Ramos (cell line): Measurements from ENCODE around the gene TTC21B.

ENCODE experiments used
- in situ Hi-C: fragments of 300-500 bp; cut with MboI; formaldehyde crosslinking; loops from one replicate; pipeline ENCODE4 v1.14.3; 2022; ENCODE audit warnings: low sequenced_read_pairs; ENCODE audit not compliant: unreplicated experiment

The TTC21B gene

GRCh38 chr2:165927774-165928173, 25.8 kb downstream of the TTC21B start:
- in situ Hi-C loops: no loop called here

DNA sequence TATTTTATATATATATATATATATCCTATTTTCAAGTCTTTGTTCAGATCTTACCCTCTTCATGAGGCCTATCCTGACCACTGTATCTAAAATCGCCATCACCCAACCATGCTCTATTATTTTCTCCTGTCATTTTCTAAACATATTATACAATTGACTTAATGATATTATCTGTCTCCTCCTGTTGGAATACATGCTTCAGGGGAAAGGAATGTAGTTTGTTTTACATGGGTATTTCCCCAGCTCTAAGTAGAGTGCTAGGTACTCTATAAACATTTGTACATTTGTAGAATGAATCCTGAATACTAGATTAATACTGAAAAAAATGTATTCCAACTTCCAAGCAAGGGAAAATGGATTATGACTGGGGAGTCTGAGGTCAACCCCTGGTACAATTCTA, 26.2 kb downstream of the TTC21B start:
- in situ Hi-C loops: no loop called here

- in situ Hi-C loops: no loop called here
Measured at GRCh38 chr2:165924946-165925345, 28.6 kb downstream of the TTC21B start.

DNA sequence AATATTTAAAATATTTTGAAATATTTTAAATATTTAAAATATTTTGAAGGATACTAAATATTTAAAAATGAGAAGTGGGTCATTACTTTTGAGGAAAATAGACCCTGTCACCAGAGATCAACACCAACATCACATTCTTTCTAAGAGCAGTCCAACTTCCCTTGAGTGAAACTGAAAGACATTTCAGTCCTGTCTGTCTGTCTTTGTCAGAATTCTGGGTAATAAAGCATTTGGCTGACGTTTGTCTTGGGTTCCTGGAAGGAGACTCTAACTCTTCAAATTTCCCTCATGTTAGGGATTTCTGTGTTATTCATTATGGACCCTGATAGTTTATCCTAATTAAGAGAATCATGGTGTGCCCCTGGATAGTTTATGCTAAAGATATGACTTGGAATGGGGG, 32.8 kb downstream of the TTC21B start:
- in situ Hi-C loops: no loop called here

DNA sequence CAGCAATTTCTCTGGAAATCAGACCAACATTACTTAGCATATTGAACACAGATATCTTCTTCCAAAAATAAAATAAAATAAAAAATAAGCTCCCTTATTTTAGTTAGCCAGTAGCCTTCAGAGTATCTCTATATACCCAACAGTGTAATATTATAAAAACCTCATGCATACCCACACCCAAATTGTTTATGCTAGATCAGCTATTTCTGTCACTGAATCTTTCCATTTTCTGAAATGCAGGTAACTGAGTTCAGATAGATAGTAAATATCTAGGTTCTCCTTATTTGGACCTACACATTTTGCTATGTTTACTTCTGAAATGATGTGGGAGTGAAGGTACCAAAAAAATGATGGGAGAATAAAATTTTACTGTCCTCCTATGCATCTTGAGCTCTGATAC, 39.9 kb downstream of the TTC21B start:
- in situ Hi-C loops: no loop called here

DNA sequence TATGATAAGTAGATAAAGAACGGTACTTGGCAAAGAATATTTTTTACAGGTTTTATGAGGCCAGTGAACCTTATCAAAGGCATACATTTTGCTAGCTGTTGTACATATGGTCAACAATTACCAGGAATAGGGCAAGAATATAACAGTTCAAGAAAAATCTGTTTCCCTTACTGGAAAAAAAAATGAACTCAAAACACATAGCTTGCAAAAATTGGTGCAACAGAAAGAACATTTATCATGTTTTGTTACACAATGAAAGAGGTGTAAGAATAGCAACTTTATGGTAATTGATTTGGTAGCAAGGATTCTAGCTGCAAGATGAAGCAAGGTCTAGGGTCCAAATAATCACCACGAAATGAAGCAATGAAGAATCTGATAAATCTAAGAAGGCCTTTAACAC, 41.6 kb downstream of the TTC21B start:
- in situ Hi-C loops: no loop called here

GRCh38 chr2:165911231-165911630, 42.3 kb downstream of the TTC21B start:
- in situ Hi-C loops: no loop called here

DNA sequence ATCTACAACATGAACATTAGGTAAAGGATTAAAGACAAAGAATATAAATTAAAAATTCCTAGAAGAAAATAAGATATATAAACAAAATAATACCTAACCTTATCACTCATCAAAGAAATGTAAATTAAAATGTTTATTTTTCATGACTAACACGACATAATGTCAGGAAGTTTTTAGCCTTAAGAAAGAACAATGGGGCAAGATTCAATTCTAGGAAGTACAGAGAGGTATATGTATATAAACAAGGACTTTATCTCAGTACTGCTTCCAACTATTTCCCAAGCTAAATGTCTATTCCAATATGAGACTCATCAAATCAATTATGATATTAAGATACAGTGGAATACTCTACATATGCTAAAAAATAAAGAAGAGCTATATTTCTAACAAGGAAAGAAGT, 44.1 kb downstream of the TTC21B start:
- in situ Hi-C loops: no loop called here

DNA sequence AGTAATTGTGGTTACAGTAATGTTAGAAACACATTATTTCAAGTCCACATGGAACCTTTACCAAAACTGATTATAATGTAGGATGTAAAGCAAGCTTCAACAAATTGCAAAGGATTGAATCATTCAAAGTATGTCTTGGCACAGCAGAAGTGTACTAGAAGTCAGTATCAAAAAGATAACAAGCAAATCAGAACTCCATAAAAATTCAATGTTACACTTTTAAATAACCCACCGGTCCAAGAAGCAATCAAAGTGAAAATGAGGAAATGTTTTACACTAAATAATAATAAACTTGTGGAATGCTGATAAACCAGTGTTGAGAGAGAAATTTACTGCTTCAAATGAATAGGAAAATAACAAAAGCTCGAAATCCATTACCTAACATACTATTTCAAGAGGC, 47.7 kb downstream of the TTC21B start:
- in situ Hi-C loops: no loop called here

DNA sequence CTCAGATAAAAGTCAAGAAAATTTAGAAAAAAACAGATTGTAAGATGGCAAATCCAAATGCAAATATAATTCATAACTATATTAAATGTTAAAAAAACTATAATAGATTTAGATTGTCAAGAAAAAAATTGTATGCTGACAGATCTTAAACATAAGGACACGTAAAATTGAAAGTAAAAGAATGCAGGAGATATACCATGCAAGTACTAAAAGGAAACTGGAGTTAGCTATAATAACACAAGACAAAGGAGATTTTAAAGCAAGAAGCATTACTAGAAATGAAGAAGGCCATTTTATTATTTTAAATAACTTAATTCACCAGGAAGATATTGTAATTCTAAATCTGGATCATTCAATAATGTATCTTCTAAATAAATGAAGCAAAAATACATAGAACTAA, 48.3 kb downstream of the TTC21B start:
- in situ Hi-C loops: no loop called here

DNA sequence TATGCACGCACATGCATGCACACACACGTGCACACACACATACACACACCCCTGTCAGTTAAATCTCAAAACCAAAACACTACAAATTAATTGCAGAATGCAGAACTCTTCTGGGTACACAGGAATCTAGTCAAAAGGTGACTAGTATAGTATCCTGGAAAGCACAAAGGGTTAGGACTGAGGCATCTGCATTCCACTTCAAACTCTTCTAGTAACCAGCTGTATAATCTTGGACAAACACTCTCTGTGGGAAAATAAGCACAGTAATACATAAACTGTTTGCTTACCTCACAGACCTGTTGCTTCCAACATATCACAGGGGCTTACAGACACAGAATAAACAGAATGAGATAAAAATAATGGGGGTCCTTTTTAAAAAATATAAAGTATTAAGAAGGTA, 49.1 kb downstream of the TTC21B start:
- in situ Hi-C loops: no loop called here

- in situ Hi-C loops: no loop called here
Measured at GRCh38 chr2:165903406-165903805, 50.2 kb downstream of the TTC21B start.

- in situ Hi-C loops: no loop called here
Measured at GRCh38 chr2:165902934-165903333, 50.6 kb downstream of the TTC21B start.

DNA sequence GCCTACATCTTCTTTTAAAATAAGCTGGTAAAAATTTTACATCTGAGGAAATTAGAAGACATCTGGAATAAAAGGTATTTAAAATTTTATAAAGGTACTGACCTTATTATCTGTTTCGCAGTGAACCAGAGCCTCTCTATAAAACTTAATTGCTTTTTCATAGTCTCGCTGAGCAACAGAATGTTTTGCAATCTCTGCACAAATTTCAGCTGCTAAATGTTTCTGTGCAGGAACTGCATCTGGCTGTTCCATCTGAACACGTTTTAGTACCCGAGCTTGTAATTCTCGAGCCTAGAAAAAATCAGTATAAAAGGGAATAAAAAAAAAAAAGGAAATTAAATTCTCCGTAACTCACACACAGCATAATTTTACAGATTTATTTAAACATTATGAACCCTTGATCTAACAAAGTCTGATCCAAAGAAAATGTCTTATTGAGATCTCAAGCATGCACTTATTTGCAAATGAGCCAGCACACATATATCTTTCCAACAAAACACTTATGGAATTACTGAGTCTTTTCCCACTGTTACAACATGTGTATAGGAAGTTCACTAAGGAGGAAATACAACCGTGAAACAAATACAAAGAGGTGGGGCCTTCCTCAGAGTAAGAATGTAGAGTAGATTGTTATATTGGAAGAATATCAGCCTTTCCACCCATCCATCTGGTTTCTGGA, 51.8 kb downstream of the TTC21B start:
- in situ Hi-C loops: no loop called here

GRCh38 chr2:165899311-165899710, 54.3 kb downstream of the TTC21B start:
- in situ Hi-C loops: no loop called here

- in situ Hi-C loops: no loop called here
Measured at GRCh38 chr2:165898381-165898780, 55.2 kb downstream of the TTC21B start.

DNA sequence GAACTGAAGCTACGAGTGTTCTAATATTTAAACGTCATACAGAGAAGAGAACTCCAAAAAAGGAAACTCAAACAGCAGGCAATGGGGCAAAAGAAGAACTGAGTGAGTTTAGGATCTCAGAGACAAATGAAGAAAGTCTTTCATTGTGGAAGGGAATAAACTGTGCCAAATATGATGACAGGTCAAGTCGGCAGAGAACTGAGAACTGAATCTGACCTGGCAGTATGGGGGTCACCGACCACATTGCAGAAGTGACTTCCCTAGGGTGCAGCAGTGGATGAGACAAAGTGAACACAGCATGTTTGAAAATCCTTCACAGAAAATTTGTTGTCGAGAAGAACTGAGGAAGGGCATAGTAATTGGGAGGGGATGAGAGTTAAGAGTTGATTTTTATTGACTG, 55.9 kb downstream of the TTC21B start:
- in situ Hi-C loops: no loop called here

- in situ Hi-C loops: no loop called here
Measured at GRCh38 chr2:165897074-165897473, 56.5 kb downstream of the TTC21B start.

DNA sequence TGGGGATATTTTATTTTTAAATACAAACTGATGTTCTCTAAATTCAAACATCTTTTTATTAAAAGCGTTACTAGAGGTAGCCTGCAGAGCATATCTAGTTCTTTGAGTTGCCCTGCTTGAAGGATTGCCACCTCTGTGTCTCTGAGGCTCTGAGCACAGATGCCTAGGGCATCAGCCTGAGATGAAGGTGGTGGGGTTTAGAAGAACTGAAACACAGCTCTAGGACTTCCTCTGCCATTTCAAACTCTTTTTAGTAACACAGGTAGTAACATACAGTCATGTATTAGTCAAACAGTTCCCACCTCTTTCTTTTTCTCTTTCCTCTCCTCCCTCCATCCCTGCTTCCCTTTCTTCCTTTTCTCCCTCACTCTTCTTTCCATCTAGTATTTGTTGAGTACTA, 57.6 kb downstream of the TTC21B start:
- in situ Hi-C loops: no loop called here

DNA sequence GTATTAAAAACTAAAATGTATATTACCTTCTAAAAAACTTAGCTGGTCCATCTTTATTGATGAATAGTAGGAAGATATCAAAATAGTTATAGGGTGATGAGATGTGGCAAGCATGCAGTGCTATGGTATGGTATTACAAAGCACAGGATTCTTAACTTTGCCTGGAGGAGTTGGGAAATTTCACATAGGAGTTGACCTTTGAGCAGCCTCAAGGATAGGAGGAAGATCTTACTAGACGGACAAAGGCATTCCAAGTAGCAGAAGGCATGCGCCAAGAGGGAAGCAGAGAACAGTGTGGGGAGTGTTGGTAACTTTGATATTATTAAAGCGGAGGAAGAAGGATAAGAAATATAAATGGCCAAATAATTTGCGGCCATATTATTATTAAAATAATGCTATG, 60.0 kb downstream of the TTC21B start:
- in situ Hi-C loops: no loop called here

- in situ Hi-C loops: no loop called here
Measured at GRCh38 chr2:165892526-165892925, 61.0 kb downstream of the TTC21B start.

DNA sequence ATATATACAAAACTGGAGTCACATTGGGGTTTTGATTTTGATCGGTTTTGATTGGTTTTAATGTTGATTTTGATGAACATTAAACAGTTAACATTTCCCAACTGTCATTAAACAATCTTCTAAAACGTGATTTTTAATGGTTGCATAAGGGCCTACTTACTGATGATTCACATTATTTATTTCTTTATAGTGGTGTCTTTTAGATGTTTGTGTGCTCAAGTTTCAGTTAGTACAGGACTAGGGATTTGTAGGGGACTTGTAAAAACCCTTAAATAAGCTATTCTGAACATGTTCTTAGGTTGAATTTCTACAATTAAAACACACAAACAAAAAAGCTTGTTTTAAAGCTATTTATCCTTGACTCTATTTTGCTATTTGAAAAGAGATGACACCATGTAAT, 61.6 kb downstream of the TTC21B start:
- in situ Hi-C loops: no loop called here

GRCh38 chr2:165891345-165891744, 62.2 kb downstream of the TTC21B start:
- in situ Hi-C loops: no loop called here
